ENCODE data around the gene PDE3A.

Gene PDE3A

DNA sequence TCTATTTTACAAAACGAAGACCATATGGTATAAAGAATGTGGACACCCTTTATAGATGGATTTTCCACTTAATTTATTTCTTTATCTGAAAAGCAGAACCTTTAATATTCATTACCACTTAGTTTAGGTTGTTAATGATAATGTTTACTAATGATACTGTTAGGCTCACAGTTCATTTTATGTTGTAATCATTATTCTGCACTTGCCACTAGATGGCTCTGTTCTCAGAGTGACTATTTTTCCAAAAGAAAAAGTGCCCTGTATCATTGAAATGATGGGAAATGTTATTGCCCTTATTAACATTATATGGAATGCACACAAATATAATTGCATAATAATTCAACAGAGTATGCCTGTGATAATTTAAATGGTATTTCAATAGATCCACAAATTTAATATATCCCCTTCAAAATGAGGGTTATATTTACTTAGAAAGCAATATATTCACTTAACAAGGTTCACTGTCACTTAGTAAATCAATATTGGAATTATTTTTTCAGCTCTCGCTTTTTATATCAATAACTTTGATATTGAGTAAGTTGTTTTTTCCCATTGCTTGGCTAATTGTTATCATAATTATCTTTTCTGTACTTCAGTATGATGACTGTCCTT, 95.7 kb downstream of the PDE3A start:
- TF ChIP-seq, protein P1, sequence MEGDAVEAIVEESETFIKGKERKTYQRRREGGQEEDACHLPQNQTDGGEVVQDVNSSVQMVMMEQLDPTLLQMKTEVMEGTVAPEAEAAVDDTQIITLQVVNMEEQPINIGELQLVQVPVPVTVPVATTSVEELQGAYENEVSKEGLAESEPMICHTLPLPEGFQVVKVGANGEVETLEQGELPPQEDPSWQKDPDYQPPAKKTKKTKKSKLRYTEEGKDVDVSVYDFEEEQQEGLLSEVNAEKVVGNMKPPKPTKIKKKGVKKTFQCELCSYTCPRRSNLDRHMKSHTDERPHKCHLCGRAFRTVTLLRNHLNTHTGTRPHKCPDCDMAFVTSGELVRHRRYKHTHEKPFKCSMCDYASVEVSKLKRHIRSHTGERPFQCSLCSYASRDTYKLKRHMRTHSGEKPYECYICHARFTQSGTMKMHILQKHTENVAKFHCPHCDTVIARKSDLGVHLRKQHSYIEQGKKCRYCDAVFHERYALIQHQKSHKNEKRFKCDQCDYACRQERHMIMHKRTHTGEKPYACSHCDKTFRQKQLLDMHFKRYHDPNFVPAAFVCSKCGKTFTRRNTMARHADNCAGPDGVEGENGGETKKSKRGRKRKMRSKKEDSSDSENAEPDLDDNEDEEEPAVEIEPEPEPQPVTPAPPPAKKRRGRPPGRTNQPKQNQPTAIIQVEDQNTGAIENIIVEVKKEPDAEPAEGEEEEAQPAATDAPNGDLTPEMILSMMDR (IDR thresholded peaks at IDR 0.05) = peak; percentile 83

DNA sequence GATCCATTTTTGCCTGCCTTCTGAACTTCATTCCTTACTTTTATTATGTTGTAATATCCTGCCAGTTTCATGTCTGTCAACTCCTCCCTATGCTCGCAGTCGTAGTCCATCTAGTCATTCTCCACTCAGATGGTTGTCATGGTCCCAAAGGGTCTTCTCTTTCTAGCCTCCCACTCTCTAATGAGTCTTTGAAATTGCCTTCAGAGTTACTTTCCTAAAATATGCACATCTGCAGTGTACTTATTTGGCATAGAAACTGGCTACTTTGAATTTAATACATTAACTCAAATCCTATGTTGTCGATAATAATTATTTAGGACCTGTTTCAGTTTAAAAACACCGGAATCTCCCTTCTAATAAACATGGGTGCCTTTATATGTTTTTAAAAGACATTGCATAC, 101.0 kb downstream of the PDE3A start:
- TF ChIP-seq, protein P1 (IDR thresholded peaks at IDR 0.05) = no peak

DNA sequence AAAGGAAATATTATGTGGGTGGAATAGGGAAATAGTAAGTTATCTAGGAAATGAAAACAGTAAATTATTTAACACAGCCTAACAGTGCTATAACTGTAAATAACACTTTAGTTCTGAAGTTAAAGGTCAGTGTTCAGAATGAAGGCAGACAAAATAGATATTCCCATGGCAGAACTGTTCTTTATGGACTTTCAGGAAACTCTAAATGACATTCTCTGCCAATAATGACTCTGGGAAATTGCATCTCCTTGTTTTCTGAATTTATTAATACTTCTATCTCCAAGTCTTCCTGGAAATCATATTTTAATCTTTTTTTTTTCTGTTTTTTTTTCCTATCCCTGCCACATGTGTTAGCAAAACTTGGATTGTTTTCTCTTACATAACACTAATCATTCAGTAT, 101.4 kb downstream of the PDE3A start:
- TF ChIP-seq, protein P1 (IDR thresholded peaks at IDR 0.05) = no peak

DNA sequence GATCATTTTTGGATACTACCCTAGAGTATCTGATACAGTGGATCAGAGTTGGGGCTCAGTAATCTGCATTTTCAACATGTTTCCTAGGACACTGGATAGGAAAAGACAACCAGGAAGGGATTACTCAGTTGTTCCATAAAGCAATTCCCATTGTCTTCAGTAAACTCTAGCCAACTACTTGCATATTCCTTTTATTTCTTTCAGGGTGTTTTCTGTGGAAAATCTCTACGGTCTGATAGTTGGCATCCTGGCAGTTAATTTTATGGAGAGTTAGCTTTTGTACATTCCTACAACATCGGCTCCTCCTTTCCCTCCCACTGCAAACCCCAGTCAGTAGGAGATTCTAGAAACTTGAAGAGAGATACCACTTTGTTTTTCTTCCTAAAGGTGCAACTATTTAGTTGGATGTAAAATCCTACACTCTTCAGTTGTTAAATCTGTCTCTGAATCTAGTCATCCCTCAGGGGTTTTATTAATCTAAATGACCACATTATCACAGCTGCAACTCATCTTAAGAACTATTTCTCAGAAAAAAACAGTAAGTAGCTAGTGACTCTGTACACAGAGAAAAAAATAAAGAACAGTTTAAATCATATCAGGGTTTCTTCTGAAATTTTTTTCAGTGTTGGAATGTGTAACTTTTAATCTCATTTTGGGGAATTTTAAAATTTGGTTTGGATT, 103.9 kb downstream of the PDE3A start:
- TF ChIP-seq, protein P1 (IDR thresholded peaks at IDR 0.05) = no peak

DNA sequence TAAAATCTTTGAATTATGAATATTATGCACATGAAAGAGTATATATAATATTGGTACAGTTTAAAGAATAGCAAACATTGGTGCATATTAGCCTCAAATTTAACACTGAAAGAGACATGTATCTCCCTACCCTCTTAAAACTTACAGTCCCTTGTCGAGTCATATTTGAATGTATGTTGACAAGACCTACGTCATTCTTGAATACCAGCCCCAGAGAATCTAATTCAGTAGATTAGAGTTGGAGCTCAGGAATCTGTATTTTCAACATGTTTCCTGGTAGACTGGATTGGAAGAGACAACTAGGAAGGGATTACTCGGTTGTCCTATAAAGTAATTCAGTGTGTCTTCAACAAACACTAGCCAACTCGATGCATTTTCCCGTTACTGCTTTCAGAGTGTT, 104.8 kb downstream of the PDE3A start:
- TF ChIP-seq, protein P1 (IDR thresholded peaks at IDR 0.05) = no peak

DNA sequence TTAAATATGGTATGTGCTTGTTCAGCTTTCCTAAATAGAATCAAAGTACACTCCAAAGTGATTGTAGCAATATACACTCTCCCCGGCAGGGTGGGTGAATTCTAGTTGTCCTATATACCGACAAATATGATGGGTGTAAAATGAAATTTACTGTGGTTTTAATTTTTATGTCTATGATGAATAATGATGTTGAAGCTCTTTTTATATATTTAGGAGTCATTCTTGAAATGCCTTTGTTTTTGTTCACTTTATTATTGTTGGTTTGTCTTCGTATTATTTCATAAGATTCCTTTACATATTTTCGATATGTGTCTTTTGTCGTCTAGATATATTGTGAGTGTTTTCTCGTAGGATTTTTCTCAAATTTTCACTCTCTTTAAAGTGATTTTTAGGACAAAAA, 105.7 kb downstream of the PDE3A start:
- TF ChIP-seq, protein P1 (IDR thresholded peaks at IDR 0.05) = no peak

DNA sequence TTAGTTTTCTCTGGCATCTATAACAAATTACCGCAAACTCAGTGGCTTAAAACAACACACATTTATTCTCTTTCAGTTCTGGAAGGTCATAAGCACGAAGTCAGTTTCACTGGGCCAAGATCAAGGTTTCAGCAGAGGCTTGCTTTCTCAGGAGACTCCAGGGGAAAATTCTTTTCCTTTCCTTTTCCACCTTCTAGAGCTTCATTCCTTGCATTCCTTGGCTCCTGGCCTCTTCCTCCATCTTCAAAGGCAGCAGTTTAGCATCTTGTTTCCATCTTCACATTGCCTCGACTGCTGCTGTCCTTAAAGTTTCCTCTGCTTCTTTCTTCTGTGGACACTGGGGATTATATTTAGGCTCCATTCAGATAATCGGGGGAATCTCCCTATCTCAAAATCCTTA, 106.1 kb downstream of the PDE3A start:
- TF ChIP-seq, protein P1 (IDR thresholded peaks at IDR 0.05) = no peak

Data from LNCAP (cell line).